CD14-positive monocyte (primary cell): ENCODE data around the gene CROT. TPM values are rescaled to one million over a fixed set of nuclear protein-coding genes. Genes with fewer than 3 reads are reported as not detected.

Source experiments
- DNase-seq, 3 donors: peaks; one replicate each; pipeline ENCODE4 v3.0.0-alpha.2; 2011 to 2022
- H2AFZ ChIP-seq: 2 replicates; pipeline ENCODE4 v1.6.0; 2012; ENCODE audit warnings: mild to moderate bottlenecking, low read depth, low read length, inconsistent platforms; ENCODE audit not compliant: insufficient read depth, poor library complexity, severe bottlenecking
- H3K27ac ChIP-seq, 2 donors: 1 replicate in 1 of 2; 2 replicates in 1 of 2; pipeline ENCODE4 v1.5.1; 2012 to 2013; ENCODE audit warnings: low read length in 2 of 2, control low read depth in 1 of 2, inconsistent platforms in 1 of 2, low read depth in 1 of 2, mild to moderate bottlenecking in 1 of 2
- H3K27me3 ChIP-seq, 2 donors: one replicate each; pipeline versions ENCODE4 v1.6.0 to v1.6.1; 2011 to 2013; ENCODE audit warnings: low read length in 2 of 2; ENCODE audit not compliant: control insufficient read depth in 2 of 2, insufficient read depth in 2 of 2
- H3K36me3 ChIP-seq, 2 donors: replicated peaks in 1 of 2; 1 replicate in 1 of 2; 2 replicates in 1 of 2; pipeline versions ENCODE4 v1.5.1 to v1.6.1; 2012 to 2013; ENCODE audit warnings: low read length in 2 of 2, control low read depth in 1 of 2, inconsistent platforms in 1 of 2, mild to moderate bottlenecking in 1 of 2; ENCODE audit not compliant: insufficient read depth in 2 of 2, control insufficient read depth in 1 of 2
- H3K4me1 ChIP-seq, 2 donors: 1 replicate in 1 of 2; 2 replicates in 1 of 2; pipeline versions ENCODE4 v1.5.1 to v1.6.1; 2012 to 2013; ENCODE audit warnings: low read length in 2 of 2, control low read depth in 1 of 2, inconsistent platforms in 1 of 2, mild to moderate bottlenecking in 1 of 2, moderate library complexity in 1 of 2; ENCODE audit not compliant: insufficient read depth in 2 of 2, control insufficient read depth in 1 of 2
- H3K4me2 ChIP-seq: replicated peaks from 2 replicates; pipeline ENCODE3; 2012; ENCODE audit warnings: low read length, moderate library complexity, mild to moderate bottlenecking; ENCODE audit not compliant: poor library complexity, severe bottlenecking; ENCODE audit errors: extremely low read depth
- H3K4me3 ChIP-seq, 3 experiments: fragments of 200-600 bp in 1 of 3; sonication (generic) in 1 of 3; replicated peaks in 1 of 3; 1 replicate in 2 of 3; 2 replicates in 1 of 3; pipeline ENCODE4 v1.5.1; 2011 to 2013; ENCODE audit warnings: low read length in 3 of 3, mild to moderate bottlenecking in 3 of 3, control low read depth in 2 of 3, low read depth in 2 of 3, inconsistent platforms in 1 of 3, moderate library complexity in 1 of 3
- H3K79me2 ChIP-seq: 2 replicates; pipeline ENCODE4 v1.6.0; 2012; ENCODE audit warnings: mild to moderate bottlenecking, control low read depth, inconsistent platforms, low read length, moderate library complexity; ENCODE audit not compliant: insufficient read depth
- H3K9ac ChIP-seq: 2 replicates; pipeline ENCODE4 v1.6.0; 2017; ENCODE audit warnings: low read length, mild to moderate bottlenecking; ENCODE audit not compliant: insufficient read depth, poor library complexity, severe bottlenecking
- H3K9me3 ChIP-seq, 2 donors: replicated peaks in 1 of 2; 1 replicate in 1 of 2; 2 replicates in 1 of 2; pipeline versions ENCODE4 v1.5.1 to v1.6.1; 2012 to 2013; ENCODE audit warnings: low read length in 2 of 2, control low read depth in 1 of 2; ENCODE audit not compliant: control insufficient read depth in 1 of 2, insufficient read depth in 1 of 2
- H4K20me1 ChIP-seq: 2 replicates; pipeline ENCODE4 v1.6.0; 2012; ENCODE audit warnings: mild to moderate bottlenecking, low read length, control low read depth, moderate library complexity; ENCODE audit not compliant: insufficient read depth
- H3K27ac Mint-ChIP-seq, 7 donors: one replicate each; pipeline ENCODE4 v1.8.0; 2020; ENCODE audit warnings: mild to moderate bottlenecking in 7 of 7, mixed read lengths in 7 of 7, moderate library complexity in 6 of 7, inconsistent platforms in 2 of 7
- H3K27me3 Mint-ChIP-seq, 3 donors: one replicate each; pipeline ENCODE4 v1.8.0; 2021 to 2022; ENCODE audit warnings: low read depth in 3 of 3, mild to moderate bottlenecking in 3 of 3, mixed read lengths in 3 of 3, moderate library complexity in 3 of 3, inconsistent platforms in 1 of 3
- H3K36me3 Mint-ChIP-seq, 2 donors: one replicate each; pipeline ENCODE4 v1.8.0; 2020; ENCODE audit warnings: mixed read lengths in 2 of 2, inconsistent platforms in 1 of 2, mild to moderate bottlenecking in 1 of 2
- H3K4me1 Mint-ChIP-seq: one replicate; pipeline ENCODE4 v1.8.0; 2020; ENCODE audit warnings: mild to moderate bottlenecking, mixed read lengths
- H3K4me3 Mint-ChIP-seq, 2 donors: one replicate each; pipeline ENCODE4 v1.8.0; 2020; ENCODE audit warnings: mild to moderate bottlenecking in 2 of 2, mixed read lengths in 2 of 2, moderate library complexity in 1 of 2
- H3K9me3 Mint-ChIP-seq, 7 donors: one replicate each; pipeline ENCODE4 v1.8.0; 2020 to 2022; ENCODE audit warnings: mixed read lengths in 7 of 7, mild to moderate bottlenecking in 6 of 7, moderate library complexity in 6 of 7, inconsistent platforms in 2 of 7
- CTCF ChIP-seq: fragments of 200-600 bp; IDR thresholded peaks from one replicate; pipeline ENCODE4 v1.8.0; 2022; ENCODE audit warnings: antibody characterized with exemption, mild to moderate bottlenecking
- WGBS: methylation state at CpG from one replicate; pipeline ENCODE4 v1.1.5; 2013; ENCODE audit warnings: missing lambda C conversion rate; ENCODE audit not compliant: insufficient coverage; 5-methylcytosine and 5-hydroxymethylcytosine counted together
- intact Hi-C, 2 donors: fragments of 100-400 bp; cut with micrococcal nuclease; formaldehyde crosslinking; loops; one replicate each; pipeline versions ENCODE4 v1.15.0 to v1.15.1; 2023
- polyA plus RNA-seq, 3 donors: library from polyadenylated mRNA; depleted of rRNA in 1 of 3; unstranded in 2 of 3; stranded (reverse) in 1 of 3; fragments of 300-500 nt in 2 of 3; fragments of >200 nt in 1 of 3; fragmentation: Illumina TruSeq in 2 of 3; gene quantifications; 1 replicate in 2 of 3; 2 replicates in 1 of 3; pipeline ENCODE4 v1.2.3, GENCODE V29; 2012 to 2021

Gene CROT
- polyA plus RNA-seq, 3 donors: 1.1 to 2.2 (median 1.4) TPM

GRCh38 chr7:87427288-87427687 lies 81.8 kb downstream of the CROT start:
- no peak overlapping the region for H3K27ac Mint-ChIP-seq
- no peak overlapping the region for H3K4me3 ChIP-seq
- no peaks in the 10 kb centered on the region for H3K4me1 Mint-ChIP-seq
- no peaks in the 10 kb centered on the region for H4K20me1 ChIP-seq
- H3K4me2 ChIP-seq: no peak overlapping the region
- no peaks in the 10 kb centered on the region for H3K36me3 ChIP-seq
- no peak overlapping the region for H3K9ac ChIP-seq
- no peak overlapping the region for H3K4me3 Mint-ChIP-seq
- TF ChIP-seq CTCF: no peak
- H2AFZ ChIP-seq: no peak overlapping the region
- intact Hi-C loops: no loop called here
- peaks cover 0 to 6% (median 0%) of the 10 kb centered on the region in 3 donors for H3K27me3 Mint-ChIP-seq
- H3K9me3 Mint-ChIP-seq: no peaks in the 10 kb centered on the region
- H3K79me2 ChIP-seq: no peaks in the 10 kb centered on the region
- no peak overlapping the region for H3K27ac ChIP-seq
- H3K27me3 ChIP-seq: no peaks in the 10 kb centered on the region
- no peak for DNase-seq
- 88% methylated on average over 2 of the region's 3 CpGs for whole genome bisulfite sequencing
- no peaks in the 10 kb centered on the region for H3K36me3 Mint-ChIP-seq
- H3K4me1 ChIP-seq: no peaks in the 10 kb centered on the region
- no peaks in the 10 kb centered on the region for H3K9me3 ChIP-seq

GRCh38 chr7:87432536-87432935 lies 87.1 kb downstream of the CROT start:
- Histone ChIP-seq H3K79me2 (no peaks in the 10 kb centered on the region), H3K27me3 (no peaks in the 10 kb centered on the region), H3K4me2 (no peak overlapping the region), H3K9ac (no peak overlapping the region), H3K9me3 (no peaks in the 10 kb centered on the region), H4K20me1 (no peaks in the 10 kb centered on the region), H2AFZ (no peak overlapping the region), H3K36me3 (no peaks in the 10 kb centered on the region), H3K4me3 (no peak overlapping the region), H3K4me1 (no peaks in the 10 kb centered on the region), H3K27ac (no peak overlapping the region)
- intact Hi-C loops: no loop called here
- peaks cover 0 to 3% (median 0%) of the 10 kb centered on the region in 3 donors for H3K27me3 Mint-ChIP-seq
- H3K9me3 Mint-ChIP-seq: no peaks in the 10 kb centered on the region
- DNase-seq: no peak
- no peak for TF ChIP-seq CTCF
- no peaks in the 10 kb centered on the region for H3K4me1 Mint-ChIP-seq
- no peak overlapping the region for H3K27ac Mint-ChIP-seq
- no peaks in the 10 kb centered on the region for H3K36me3 Mint-ChIP-seq
- WGBS: no CpG with 5 or more reads among the region's 2 CpGs
- no peak overlapping the region for H3K4me3 Mint-ChIP-seq
